Memory B cell (primary cell): Measurements from ENCODE around the gene MXRA7.
A peak's percentile ranks its signal among the peaks of the same experiment; 100 is the strongest.
"Not testable (repeated sequence)": the region's sequence is repeated elsewhere in the genome, so short reads cannot be mapped to it uniquely, and the experiment has no call there.

ENCODE experiments used
- ATAC-seq: fragments of 150-1000 bp; cut with Tn5 transposase; 2 replicates; pipeline ENCODE4 v1.10.0; 2021; ENCODE audit warnings: low read depth, mild to moderate bottlenecking, moderate library complexity
- DNase-seq, 2 donors: peaks; one replicate each; pipeline ENCODE4 v3.0.0; 2022; ENCODE audit warnings: low spot score in 2 of 2
- H3K27ac Mint-ChIP-seq: one replicate; pipeline ENCODE4 v1.8.0; 2022; ENCODE audit warnings: mild to moderate bottlenecking, moderate library complexity, mixed read lengths
- H3K27me3 Mint-ChIP-seq: one replicate; pipeline ENCODE4 v1.8.0; 2022; ENCODE audit warnings: mixed read lengths
- H3K36me3 Mint-ChIP-seq: one replicate; pipeline ENCODE4 v1.8.0; 2022; ENCODE audit warnings: mild to moderate bottlenecking, mixed read lengths
- H3K4me1 Mint-ChIP-seq: one replicate; pipeline ENCODE4 v1.8.0; 2022; ENCODE audit warnings: mixed read lengths
- H3K4me3 Mint-ChIP-seq: one replicate; pipeline ENCODE4 v1.8.0; 2022; ENCODE audit warnings: mild to moderate bottlenecking, moderate library complexity, mixed read lengths
- H3K9me3 Mint-ChIP-seq: one replicate; pipeline ENCODE4 v1.8.0; 2022; ENCODE audit warnings: mixed read lengths

MXRA7 gene

GRCh38 chr17:76700617-76701470 lies 9.9 kb downstream of the MXRA7 start:
- H3K36me3 Mint-ChIP-seq = no peaks in the 10 kb centered on the region
- H3K27ac Mint-ChIP-seq = peak overlapping the region; percentile 39
- peaks cover 1% of the 10 kb centered on the region for H3K27me3 Mint-ChIP-seq
- DNase-seq (no peak), ATAC-seq (peak; percentile 73)
- H3K9me3 Mint-ChIP-seq = no peaks in the 10 kb centered on the region
- H3K4me1 Mint-ChIP-seq = peaks cover 15% of the 10 kb centered on the region
- H3K4me3 Mint-ChIP-seq = peak overlapping the region; percentile 50

GRCh38 chr17:76700270-76700616 lies 10.5 kb downstream of the MXRA7 start:
- Mint-ChIP-seq H3K4me3 (no peak overlapping the region), H3K27ac (peak overlapping the region; percentile 39), H3K4me1 (peaks cover 17% of the 10 kb centered on the region), H3K9me3 (no peaks in the 10 kb centered on the region), H3K36me3 (peaks cover 1% of the 10 kb centered on the region), H3K27me3 (peaks cover 3% of the 10 kb centered on the region)
- DNase-seq (no peak), ATAC-seq (peak; percentile 26)

- not testable (repeated sequence) for H3K36me3 Mint-ChIP-seq, H3K9me3 Mint-ChIP-seq, H3K27me3 Mint-ChIP-seq, ATAC-seq, H3K27ac Mint-ChIP-seq, DNase-seq, H3K4me3 Mint-ChIP-seq
- H3K4me1 Mint-ChIP-seq = peaks cover 17% of the 10 kb centered on the region
Observed at GRCh38 chr17:76698466-76698977, 12.2 kb downstream of the MXRA7 start.

- no peak overlapping the region for H3K4me3 Mint-ChIP-seq
Observed at GRCh38 chr17:76697702-76698465, 12.9 kb downstream of the MXRA7 start.

GRCh38 chr17:76696763-76697701 lies 13.7 kb downstream of the MXRA7 start:
- Mint-ChIP-seq H3K36me3 (peaks cover 1% of the 10 kb centered on the region), H3K9me3 (no peaks in the 10 kb centered on the region), H3K4me1 (peaks cover 17% of the 10 kb centered on the region), H3K27me3 (peaks cover 5% of the 10 kb centered on the region), H3K27ac (no peak overlapping the region), H3K4me3 (peak overlapping the region; percentile 41)
- no peak for DNase-seq
- ATAC-seq = peak; percentile 53

More at GRCh38 chr17:76697702-76698465, 12.9 kb downstream of the MXRA7 start:
- H3K27ac Mint-ChIP-seq = no peak overlapping the region
- peaks cover 17% of the 10 kb centered on the region for H3K4me1 Mint-ChIP-seq
- ATAC-seq = no peak
- no peaks in the 10 kb centered on the region for H3K9me3 Mint-ChIP-seq
- DNase-seq = no peak
- H3K27me3 Mint-ChIP-seq = peaks cover 5% of the 10 kb centered on the region
- H3K36me3 Mint-ChIP-seq = peaks cover 1% of the 10 kb centered on the region

- Mint-ChIP-seq H3K4me1 (peaks cover 13% of the 10 kb centered on the region), H3K9me3 (no peaks in the 10 kb centered on the region), H3K36me3 (peaks cover 1% of the 10 kb centered on the region), H3K27me3 (peaks cover 5% of the 10 kb centered on the region), H3K27ac (no peak overlapping the region), H3K4me3 (no peak overlapping the region)
- ATAC-seq (no peak), DNase-seq (no peak)
Observed at GRCh38 chr17:76695059-76695831, 15.5 kb downstream of the MXRA7 start.

- H3K27me3 Mint-ChIP-seq = peaks cover 9% of the 10 kb centered on the region
- no peak overlapping the region for H3K27ac Mint-ChIP-seq
- no peak for DNase-seq
- no peak for ATAC-seq
- H3K4me1 Mint-ChIP-seq = peaks cover 5% of the 10 kb centered on the region
- no peak overlapping the region for H3K4me3 Mint-ChIP-seq
- H3K9me3 Mint-ChIP-seq = no peaks in the 10 kb centered on the region
- peaks cover 1% of the 10 kb centered on the region for H3K36me3 Mint-ChIP-seq
Observed at GRCh38 chr17:76691379-76692191, 19.2 kb downstream of the MXRA7 start.

GRCh38 chr17:76690596-76691280 lies 20.0 kb downstream of the MXRA7 start:
- peaks cover 1% of the 10 kb centered on the region for H3K36me3 Mint-ChIP-seq
- no peak overlapping the region for H3K4me3 Mint-ChIP-seq
- H3K9me3 Mint-ChIP-seq = no peaks in the 10 kb centered on the region
- H3K27me3 Mint-ChIP-seq = peaks cover 9% of the 10 kb centered on the region
- H3K4me1 Mint-ChIP-seq = peaks cover 2% of the 10 kb centered on the region
- DNase-seq = no peak
- no peak overlapping the region for H3K27ac Mint-ChIP-seq
- no peak for ATAC-seq

- no peak for ATAC-seq
- no peaks in the 10 kb centered on the region for H3K36me3 Mint-ChIP-seq
- no peak for DNase-seq
- no peaks in the 10 kb centered on the region for H3K9me3 Mint-ChIP-seq
- peaks cover 7% of the 10 kb centered on the region for H3K27me3 Mint-ChIP-seq
- H3K4me1 Mint-ChIP-seq = no peaks in the 10 kb centered on the region
- no peak overlapping the region for H3K27ac Mint-ChIP-seq
- H3K4me3 Mint-ChIP-seq = no peak overlapping the region
Observed at GRCh38 chr17:76689859-76690258, 20.9 kb downstream of the MXRA7 start.

GRCh38 chr17:76688165-76688622 lies 22.6 kb downstream of the MXRA7 start:
- ATAC-seq = no peak
- no peaks in the 10 kb centered on the region for H3K9me3 Mint-ChIP-seq
- no peaks in the 10 kb centered on the region for H3K36me3 Mint-ChIP-seq
- H3K4me1 Mint-ChIP-seq = no peaks in the 10 kb centered on the region
- no peak for DNase-seq
- peaks cover 6% of the 10 kb centered on the region for H3K27me3 Mint-ChIP-seq
- no peak overlapping the region for H3K4me3 Mint-ChIP-seq
- no peak overlapping the region for H3K27ac Mint-ChIP-seq

- H3K4me3 Mint-ChIP-seq = no peak overlapping the region
- no peaks in the 10 kb centered on the region for H3K9me3 Mint-ChIP-seq
- no peak for DNase-seq
- no peaks in the 10 kb centered on the region for H3K36me3 Mint-ChIP-seq
- ATAC-seq = no peak
- H3K27ac Mint-ChIP-seq = no peak overlapping the region
- peaks cover 6% of the 10 kb centered on the region for H3K27me3 Mint-ChIP-seq
- no peaks in the 10 kb centered on the region for H3K4me1 Mint-ChIP-seq
Observed at GRCh38 chr17:76687298-76688164, 23.2 kb downstream of the MXRA7 start.
